Uterus (tissue), 4 donors: Measurements from ENCODE around the gene SOHLH2. TPM values are rescaled to one million over a fixed set of nuclear protein-coding genes. Genes with fewer than 3 reads are reported as not detected.

Experiments
- DNase-seq, 2 donors: peaks; one replicate each; pipeline ENCODE4 v3.0.0-alpha.2; 2019 to 2020
- H3K27ac ChIP-seq, 2 donors: fragments of 200-600 bp; sonication (generic); 1 replicate in 1 of 2; 2 replicates in 1 of 2; pipeline ENCODE4 v1.5.1; 2016 to 2018
- H3K27me3 ChIP-seq, 2 donors: fragments of 200-600 bp; sonication (generic); one replicate each; pipeline ENCODE4 v1.5.1; 2018 to 2019; ENCODE audit warnings: control low read depth in 1 of 2
- H3K36me3 ChIP-seq, 2 donors: fragments of 200-600 bp; sonication (generic); one replicate each; pipeline ENCODE4 v1.5.1; 2019; ENCODE audit warnings: control low read depth in 1 of 2
- H3K4me1 ChIP-seq, 2 donors: fragments of 200-600 bp; sonication (generic); one replicate each; pipeline ENCODE4 v1.5.1; 2018 to 2019; ENCODE audit warnings: control low read depth in 1 of 2
- H3K4me3 ChIP-seq, 2 donors: fragments of 200-600 bp; sonication (generic); 1 replicate in 1 of 2; 2 replicates in 1 of 2; pipeline ENCODE4 v1.5.1; 2018 to 2019; ENCODE audit warnings: mild to moderate bottlenecking in 1 of 2
- H3K9me3 ChIP-seq, 2 donors: fragments of 200-600 bp; sonication (generic); one replicate each; pipeline ENCODE4 v1.5.1; 2019; ENCODE audit warnings: control low read depth in 1 of 2
- POLR2A ChIP-seq, 2 donors: fragments of 450-650 bp; IDR thresholded peaks; one replicate each; pipeline ENCODE4 v1.6.1; 2016; ENCODE audit warnings: antibody characterized with exemption in 2 of 2, mild to moderate bottlenecking in 1 of 2, moderate library complexity in 1 of 2
- intact Hi-C: fragments of 100-400 bp; cut with DNase I; formaldehyde crosslinking; loops from one replicate; pipeline ENCODE4 v1.15.1; 2023; ENCODE audit warnings: low total_unique reads
- total RNA-seq, 4 donors: library from RNA; depleted of rRNA in 3 of 4; stranded (reverse); fragments of >200 nt in 3 of 4; gene quantifications; one replicate each; pipeline versions ENCODE4 v1.1.0 to v1.2.4, GENCODE V29; 2014 to 2023
- TF ChIP-seq, protein P1 (sequence below), 4 experiments: fragments of 200-600 bp in 2 of 4; fragments of 450-650 bp in 2 of 4; sonication (generic) in 2 of 4; IDR thresholded peaks; one replicate each; pipeline ENCODE4 v1.5.1; 2016 to 2019; ENCODE audit warnings: antibody characterized with exemption in 4 of 4, mild to moderate bottlenecking in 2 of 4, moderate library complexity in 1 of 4
- donor health status: DM: yes; HTN: yes; CAD: no.

Gene SOHLH2
- total RNA-seq, 4 donors from 2014 or later: 1.4 TPM; not detected in 3

DNA sequence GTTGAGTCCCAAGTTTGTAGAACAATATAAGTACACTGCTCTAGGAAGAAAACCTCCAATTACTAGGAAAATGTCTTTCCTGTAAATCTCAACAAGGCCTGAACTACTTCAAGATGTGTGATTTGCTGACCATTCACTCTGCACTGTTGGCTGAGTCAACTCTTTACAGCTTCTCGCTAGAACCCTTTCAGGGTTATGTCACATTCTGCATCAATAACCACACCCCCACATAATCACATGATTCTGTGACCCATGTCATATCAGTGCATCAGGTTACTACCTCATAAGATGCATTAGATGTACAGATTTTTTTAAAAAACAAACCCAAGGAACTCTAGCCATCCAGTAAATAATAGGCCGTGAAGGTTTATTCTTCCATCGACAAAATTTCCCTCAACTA, 67.0 kb downstream of the SOHLH2 start:
- no peaks in the 10 kb centered on the region for H3K27me3 ChIP-seq
- DNase-seq: no peak
- no peak overlapping the region for H3K4me3 ChIP-seq
- H3K36me3 ChIP-seq: no peaks in the 10 kb centered on the region
- intact Hi-C loops: no loop called here
- H3K27ac ChIP-seq: no peak overlapping the region
- no peaks in the 10 kb centered on the region for H3K9me3 ChIP-seq
- no peaks in the 10 kb centered on the region for H3K4me1 ChIP-seq
- no peak for TF ChIP-seq POLR2A (IDR thresholded peaks at IDR 0.05)
- TF ChIP-seq, protein P1, sequence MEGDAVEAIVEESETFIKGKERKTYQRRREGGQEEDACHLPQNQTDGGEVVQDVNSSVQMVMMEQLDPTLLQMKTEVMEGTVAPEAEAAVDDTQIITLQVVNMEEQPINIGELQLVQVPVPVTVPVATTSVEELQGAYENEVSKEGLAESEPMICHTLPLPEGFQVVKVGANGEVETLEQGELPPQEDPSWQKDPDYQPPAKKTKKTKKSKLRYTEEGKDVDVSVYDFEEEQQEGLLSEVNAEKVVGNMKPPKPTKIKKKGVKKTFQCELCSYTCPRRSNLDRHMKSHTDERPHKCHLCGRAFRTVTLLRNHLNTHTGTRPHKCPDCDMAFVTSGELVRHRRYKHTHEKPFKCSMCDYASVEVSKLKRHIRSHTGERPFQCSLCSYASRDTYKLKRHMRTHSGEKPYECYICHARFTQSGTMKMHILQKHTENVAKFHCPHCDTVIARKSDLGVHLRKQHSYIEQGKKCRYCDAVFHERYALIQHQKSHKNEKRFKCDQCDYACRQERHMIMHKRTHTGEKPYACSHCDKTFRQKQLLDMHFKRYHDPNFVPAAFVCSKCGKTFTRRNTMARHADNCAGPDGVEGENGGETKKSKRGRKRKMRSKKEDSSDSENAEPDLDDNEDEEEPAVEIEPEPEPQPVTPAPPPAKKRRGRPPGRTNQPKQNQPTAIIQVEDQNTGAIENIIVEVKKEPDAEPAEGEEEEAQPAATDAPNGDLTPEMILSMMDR (IDR thresholded peaks at IDR 0.05): no peak

DNA sequence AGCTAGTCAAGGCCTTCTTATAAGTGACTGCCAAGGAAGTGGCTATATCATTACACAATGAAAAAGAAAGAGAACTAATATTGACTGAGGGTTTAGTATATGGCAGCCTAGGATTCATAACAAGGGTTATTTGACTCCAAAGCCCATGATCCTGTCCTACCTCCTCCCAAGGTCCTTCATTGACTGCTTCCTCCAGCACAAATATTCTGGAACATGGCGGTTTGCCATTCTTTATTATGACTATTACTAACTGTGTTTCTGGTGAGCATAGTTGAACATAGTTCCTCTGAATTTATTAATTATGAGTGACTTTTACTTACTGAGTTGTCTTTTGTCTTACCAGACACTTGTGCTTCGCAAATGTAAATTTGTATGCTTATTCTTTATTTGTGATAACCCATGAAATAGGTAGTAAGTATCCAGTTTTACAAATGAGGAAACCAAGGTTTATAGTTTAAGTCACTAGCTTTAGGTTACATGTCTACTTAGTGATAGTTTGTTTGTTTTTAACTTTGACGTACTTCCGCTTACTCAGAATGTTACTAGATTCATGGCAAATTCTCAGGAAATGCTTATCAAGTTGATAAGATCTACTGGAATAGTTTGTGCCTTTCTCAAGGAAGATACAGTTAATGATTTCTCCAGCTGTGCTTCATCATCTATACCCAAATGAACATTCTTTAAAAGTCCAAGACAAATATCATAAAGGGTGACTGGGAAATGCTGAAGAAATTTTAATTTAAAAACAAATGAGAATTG, 67.7 kb downstream of the SOHLH2 start:
- intact Hi-C loops: no loop called here
- H3K4me3 ChIP-seq: no peak overlapping the region
- no peaks in the 10 kb centered on the region for H3K36me3 ChIP-seq
- H3K4me1 ChIP-seq: no peaks in the 10 kb centered on the region
- H3K9me3 ChIP-seq: no peaks in the 10 kb centered on the region
- H3K27ac ChIP-seq: no peak overlapping the region
- no peak for DNase-seq
- no peak for TF ChIP-seq POLR2A (IDR thresholded peaks at IDR 0.05)
- TF ChIP-seq, protein P1 (IDR thresholded peaks at IDR 0.05): no peak
- H3K27me3 ChIP-seq: no peaks in the 10 kb centered on the region

DNA sequence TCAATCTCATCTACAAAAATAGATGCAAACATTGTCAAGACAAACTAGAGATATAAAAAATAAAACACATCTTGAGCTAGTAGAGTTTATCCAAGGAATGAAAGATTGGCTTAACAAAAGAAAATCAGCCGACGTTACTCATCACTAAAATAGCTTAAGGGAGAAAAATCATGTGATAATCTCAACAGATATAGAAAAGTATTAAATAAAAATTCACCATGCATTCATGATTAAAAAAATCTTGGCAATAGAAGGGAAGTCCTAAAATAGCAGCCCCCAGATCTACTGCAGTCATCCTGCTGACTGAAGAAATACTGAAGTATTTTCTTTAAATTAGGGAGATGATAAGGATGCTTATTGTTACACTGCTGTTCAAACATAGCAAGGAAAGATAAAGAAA, 70.6 kb downstream of the SOHLH2 start:
- H3K36me3 ChIP-seq: no peaks in the 10 kb centered on the region
- TF ChIP-seq, protein P1 (IDR thresholded peaks at IDR 0.05): no peak
- no peaks in the 10 kb centered on the region for H3K27me3 ChIP-seq
- H3K4me1 ChIP-seq: no peaks in the 10 kb centered on the region
- DNase-seq: no peak
- H3K27ac ChIP-seq: no peak overlapping the region
- intact Hi-C loops: no loop called here
- no peaks in the 10 kb centered on the region for H3K9me3 ChIP-seq
- no peak overlapping the region for H3K4me3 ChIP-seq

DNA sequence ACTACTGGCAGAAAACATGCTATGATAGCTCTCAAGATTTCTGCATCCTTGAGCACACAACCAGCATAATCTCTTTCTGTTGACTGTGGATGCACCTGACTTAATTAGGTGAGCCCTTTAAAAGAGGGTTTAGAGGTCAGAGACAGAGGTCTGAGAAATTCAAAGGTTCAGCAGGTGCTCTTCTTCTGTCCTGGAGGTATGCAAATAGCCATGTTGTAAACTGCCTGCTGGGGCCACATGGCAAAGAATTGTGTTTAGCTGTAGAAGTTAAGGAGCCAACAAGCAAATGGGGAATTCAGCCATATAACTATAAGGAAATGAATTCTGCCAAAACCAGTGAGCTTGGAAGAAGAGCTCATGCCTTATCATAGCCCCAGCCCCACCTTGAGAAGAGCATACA, 71.6 kb downstream of the SOHLH2 start:
- no peak for DNase-seq
- H3K9me3 ChIP-seq: no peaks in the 10 kb centered on the region
- no peaks in the 10 kb centered on the region for H3K4me1 ChIP-seq
- H3K27me3 ChIP-seq: no peaks in the 10 kb centered on the region
- TF ChIP-seq POLR2A (IDR thresholded peaks at IDR 0.05): no peak
- TF ChIP-seq, protein P1 (IDR thresholded peaks at IDR 0.05): no peak
- intact Hi-C loops: no loop called here
- H3K4me3 ChIP-seq: no peak overlapping the region
- H3K36me3 ChIP-seq: no peaks in the 10 kb centered on the region
- no peak overlapping the region for H3K27ac ChIP-seq

DNA sequence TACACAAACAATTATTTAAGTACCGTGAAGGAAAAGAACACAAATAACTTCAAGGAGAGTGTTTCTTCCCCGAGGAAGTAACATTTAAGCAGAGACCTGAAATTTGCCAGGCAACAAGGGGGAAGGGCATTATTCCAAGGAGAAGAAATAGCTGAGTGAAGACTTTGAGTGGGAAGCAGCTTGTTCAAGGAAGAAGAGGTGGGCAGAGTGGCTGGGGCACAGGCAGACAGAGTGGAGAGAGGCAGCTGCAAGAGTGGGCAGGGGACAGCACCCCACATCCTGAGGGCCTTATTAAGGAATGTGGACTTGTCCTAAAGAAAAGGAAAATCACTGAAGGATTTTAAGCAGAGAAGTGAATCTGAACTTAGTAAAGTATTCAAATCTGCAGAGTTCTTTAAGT, 78.5 kb downstream of the SOHLH2 start:
- H3K27ac ChIP-seq: no peak overlapping the region
- no peaks in the 10 kb centered on the region for H3K9me3 ChIP-seq
- no peaks in the 10 kb centered on the region for H3K4me1 ChIP-seq
- no peak overlapping the region for H3K4me3 ChIP-seq
- intact Hi-C loops: no loop called here
- TF ChIP-seq, protein P1 (IDR thresholded peaks at IDR 0.05): no peak
- TF ChIP-seq POLR2A (IDR thresholded peaks at IDR 0.05): no peak
- H3K36me3 ChIP-seq: no peaks in the 10 kb centered on the region
- no peaks in the 10 kb centered on the region for H3K27me3 ChIP-seq
- DNase-seq: no peak
